ENCODE results near the gene UGT2B15.
"Not testable (repeated sequence)": the region's sequence is repeated elsewhere in the genome, so short reads cannot be mapped to it uniquely, and the experiment has no call there.

The UGT2B15 gene

DNA sequence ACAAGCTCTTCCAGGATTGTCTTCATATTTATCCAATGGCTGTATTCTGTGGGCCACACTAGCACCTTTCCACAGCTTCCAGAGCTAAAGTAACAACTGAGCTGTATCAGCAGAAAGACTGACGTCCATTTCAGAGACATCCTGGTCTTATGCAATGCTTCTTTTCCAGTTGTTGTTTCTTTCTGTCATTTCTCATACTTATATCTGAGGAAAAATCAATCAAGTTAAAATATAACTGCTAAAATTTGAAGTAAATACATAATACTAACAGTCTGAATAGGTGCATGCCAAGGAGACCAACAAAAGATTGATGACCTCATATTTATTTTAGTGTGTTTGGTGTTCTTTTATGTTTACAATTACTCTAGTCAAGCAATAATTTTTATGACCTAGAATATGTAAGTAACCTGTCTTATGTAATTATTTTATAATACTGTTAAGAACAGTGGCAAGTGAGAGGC lies at the start of gene UGT2B15:
Gene UGT2B15 (minus strand): TSS at position 174 of the 461 bp plus-strand sequence. CDS start 34 bp downstream, at position 140.
- not testable (repeated sequence) for DNase-seq

GRCh38 chr4:68719075-68719473 lies 48.6 kb upstream of the UGT2B15 start:
- DNase-seq: no peak

DNA sequence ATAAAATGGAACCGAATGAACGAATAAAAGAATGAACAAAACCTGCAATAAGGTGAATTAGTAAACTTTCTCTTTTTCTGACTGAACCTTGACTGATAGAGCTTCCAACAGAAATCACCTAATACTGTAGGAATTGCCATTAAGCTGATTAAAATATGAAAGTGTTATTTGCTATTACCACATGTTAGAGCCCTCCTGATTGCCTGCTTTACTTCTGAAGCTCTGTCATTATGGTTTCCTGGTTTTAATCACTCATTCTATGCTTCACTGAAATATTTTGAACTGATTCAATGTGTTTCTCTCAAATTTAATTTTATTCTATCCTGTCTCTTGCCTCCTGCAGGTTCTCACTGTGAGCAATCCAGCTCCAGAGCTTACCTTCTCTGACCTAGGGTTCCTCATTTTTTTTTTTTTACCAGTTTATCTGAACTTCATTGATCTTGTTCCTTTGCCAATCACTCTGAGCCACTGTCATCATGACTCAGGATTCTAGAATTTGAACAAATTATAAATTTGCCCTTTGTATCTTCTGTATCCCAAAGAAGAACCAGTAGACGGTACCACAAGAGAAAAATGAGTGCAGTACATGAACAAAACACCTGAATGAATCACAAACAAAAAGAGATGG lies 48.1 kb upstream of the UGT2B15 start:
- DNase-seq: no peak

DNA sequence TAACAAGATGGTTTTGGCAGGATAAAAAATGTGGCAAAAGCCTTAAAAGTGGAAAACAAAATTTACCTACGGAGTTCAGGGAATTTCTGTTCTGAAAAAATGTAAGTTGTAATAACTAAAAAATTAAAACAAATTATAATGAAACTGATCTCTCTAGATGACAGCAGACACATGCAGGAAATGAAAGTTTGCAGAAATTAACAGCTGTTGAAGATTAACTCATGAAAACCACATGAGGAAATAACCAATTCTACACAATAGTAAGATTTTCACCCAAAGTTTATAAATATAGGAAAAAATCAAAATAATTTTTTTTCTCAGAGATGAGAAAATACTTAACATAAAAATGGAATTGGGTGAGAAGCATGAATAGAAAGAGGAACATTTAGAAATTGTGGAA lies 47.5 kb upstream of the UGT2B15 start:
- DNase-seq: no peak

GRCh38 chr4:68714400-68714799 lies 43.9 kb upstream of the UGT2B15 start:
- no peak for DNase-seq

GRCh38 chr4:68712207-68712606 lies 41.8 kb upstream of the UGT2B15 start:
- DNase-seq: no peak

DNA sequence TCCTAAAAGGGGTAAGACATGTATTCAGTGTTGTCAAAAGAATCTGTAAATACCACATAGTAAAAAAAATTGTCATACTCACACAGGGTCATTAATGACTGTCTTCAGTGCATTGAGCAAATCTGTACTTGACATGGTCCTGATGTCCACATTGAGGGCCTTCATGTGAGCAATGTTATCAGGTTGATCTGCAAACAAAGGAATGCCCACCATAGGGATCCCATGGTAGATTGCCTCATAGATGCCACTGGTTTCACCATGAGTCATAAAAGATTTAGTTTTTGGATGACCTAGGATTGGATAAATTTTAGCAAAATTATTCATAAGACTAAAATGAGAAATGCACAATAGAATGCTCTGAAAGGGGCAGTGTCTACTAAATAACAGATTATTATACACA lies 38.1 kb upstream of the UGT2B15 start:
- no peak for DNase-seq

- not testable (repeated sequence) for DNase-seq
These were observed 32.7 kb upstream of the UGT2B15 start for GRCh38 chr4:68703168-68703567.

GRCh38 chr4:68700152-68700551 lies 29.7 kb upstream of the UGT2B15 start:
- no peak for DNase-seq

GRCh38 chr4:68693325-68694075 lies 23.0 kb upstream of the UGT2B15 start:
- DNase-seq: no peak

DNA sequence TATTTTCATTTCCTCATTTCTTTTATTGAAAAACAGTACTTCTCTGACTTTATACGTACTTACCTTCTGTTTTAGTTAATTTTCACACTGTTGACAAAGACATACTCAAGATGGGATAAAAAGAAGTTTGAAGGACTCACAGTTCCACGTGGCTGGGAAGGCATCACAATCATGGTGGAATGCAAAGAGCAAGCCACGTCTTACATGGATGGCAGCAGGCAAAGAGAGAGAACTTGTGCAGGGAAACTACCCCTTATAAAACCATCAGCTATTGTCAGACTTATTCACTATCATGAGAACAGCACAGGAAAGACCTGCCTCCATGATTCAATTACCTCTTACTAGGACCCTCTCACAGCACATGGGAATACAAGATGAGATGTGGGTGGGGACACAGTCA lies 20.7 kb upstream of the UGT2B15 start:
- DNase-seq: no peak

GRCh38 chr4:68683034-68683433 lies 12.6 kb upstream of the UGT2B15 start:
- DNase-seq: no peak

GRCh38 chr4:68681298-68681697 lies 10.8 kb upstream of the UGT2B15 start:
- not testable (repeated sequence) for DNase-seq

GRCh38 chr4:68673143-68673542 lies 2.7 kb upstream of the UGT2B15 start:
- DNase-seq: no peak

- not testable (repeated sequence) for DNase-seq
These were observed 765 bp upstream of the UGT2B15 start for GRCh38 chr4:68671217-68671616.

- not testable (repeated sequence) for DNase-seq
These were observed 1.8 kb downstream of the UGT2B15 start for GRCh38 chr4:68668537-68669163.

GRCh38 chr4:68667551-68667950 lies 2.9 kb downstream of the UGT2B15 start:
- DNase-seq: not testable (repeated sequence)

- not testable (repeated sequence) for DNase-seq
These were observed 5.7 kb downstream of the UGT2B15 start for GRCh38 chr4:68664721-68665120.

- DNase-seq: not testable (repeated sequence)
These were observed 7.4 kb downstream of the UGT2B15 start for GRCh38 chr4:68662836-68663574.

GRCh38 chr4:68658672-68659071 lies 11.8 kb downstream of the UGT2B15 start:
- DNase-seq: no peak

DNA sequence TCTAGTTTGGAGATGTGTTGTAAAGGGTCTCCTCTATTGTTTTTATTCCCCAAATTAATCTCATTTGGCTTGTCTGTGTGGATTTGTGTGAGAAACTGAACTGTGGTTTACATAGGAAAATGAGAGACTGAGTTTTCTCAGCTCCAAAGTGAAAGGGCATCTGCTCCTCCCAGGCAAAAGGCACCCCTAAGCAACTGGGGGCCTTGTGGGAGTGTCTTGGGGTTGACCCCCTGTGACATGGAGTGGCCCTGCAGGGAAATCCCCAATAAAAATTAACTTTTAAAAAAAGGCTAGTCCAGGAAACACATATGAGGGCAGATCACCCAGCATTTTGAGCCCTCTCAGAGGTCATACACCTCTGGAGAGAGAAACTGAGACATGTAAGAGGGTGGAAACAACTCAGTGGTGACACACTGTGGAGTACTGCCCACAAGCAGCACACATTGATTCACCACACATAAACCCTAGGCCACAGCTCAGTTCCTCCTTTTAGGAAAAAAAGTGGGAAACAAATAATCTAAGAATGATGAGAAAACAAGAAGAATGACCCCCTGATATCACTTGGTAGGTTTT lies 13.3 kb downstream of the UGT2B15 start:
- not testable (repeated sequence) for DNase-seq

DNA sequence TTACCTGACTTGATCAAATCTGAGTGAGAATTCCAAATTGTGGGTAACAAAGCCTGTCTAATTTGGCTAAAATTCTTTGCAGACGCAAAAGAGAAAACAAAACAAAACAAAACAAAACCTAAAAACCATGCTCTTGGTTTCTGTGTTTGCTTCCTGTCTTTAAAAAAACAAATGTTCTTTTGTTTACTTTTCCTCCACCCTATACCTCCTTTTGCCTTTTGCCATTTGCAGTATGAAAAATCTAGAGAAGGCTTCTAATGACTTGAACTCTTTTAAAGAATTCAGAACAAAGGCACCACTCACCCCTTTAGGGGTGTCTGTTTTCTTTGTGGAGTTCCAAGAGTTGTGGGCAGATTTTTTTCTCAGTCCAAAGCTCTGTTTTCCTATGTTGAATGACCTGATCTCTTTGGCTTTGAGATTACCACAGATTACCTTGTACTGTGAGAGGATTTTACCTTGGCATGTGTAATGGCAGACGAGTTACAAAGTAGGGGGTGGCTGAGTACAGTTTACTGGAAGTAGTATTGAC lies 13.9 kb downstream of the UGT2B15 start:
- not testable (repeated sequence) for DNase-seq
